ENCODE results near the gene RBL2.
"Not testable (repeated sequence)": the region's sequence is repeated elsewhere in the genome, so short reads cannot be mapped to it uniquely, and the experiment has no call there.

Gene RBL2

DNA sequence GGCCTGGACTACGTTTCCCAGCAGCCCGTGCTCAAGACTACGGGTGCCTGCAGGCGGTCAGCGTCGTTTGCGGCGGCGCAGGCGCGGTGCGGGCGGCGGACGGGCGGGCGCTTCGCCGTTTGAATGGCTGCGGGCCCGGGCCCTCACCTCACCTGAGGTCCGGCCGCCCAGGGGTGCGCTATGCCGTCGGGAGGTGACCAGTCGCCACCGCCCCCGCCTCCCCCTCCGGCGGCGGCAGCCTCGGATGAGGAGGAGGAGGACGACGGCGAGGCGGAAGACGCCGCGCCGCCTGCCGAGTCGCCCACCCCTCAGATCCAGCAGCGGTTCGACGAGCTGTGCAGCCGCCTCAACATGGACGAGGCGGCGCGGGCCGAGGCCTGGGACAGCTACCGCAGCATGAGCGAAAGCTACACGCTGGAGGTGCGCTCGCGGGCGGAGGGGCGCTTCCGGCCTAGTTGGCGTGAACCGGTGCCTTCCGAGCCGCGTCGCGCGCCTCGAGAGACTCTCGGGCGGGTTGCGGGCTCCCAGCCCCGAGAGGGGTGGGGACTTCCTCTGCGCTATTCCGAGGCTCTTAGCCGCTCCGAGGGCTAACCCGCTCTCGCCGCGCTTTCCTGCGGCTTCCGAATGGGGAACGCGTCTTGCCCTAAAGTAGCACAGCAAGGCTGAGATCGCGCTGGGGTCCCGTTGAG, at the start of gene RBL2:
Gene RBL2, plus strand, starts transcription at position 95 of the 689 bp plus-strand sequence. Its CDS starts 86 bp downstream, at position 181.
- in situ Hi-C loops (cut with HindIII; ENCODE audit: low pct_ligation_motif_present, low pct_unique_long_range_greater_than_20kb, low sequenced_read_pairs), result no loop called here
- peak; percentile 81 for DNase-seq

DNA sequence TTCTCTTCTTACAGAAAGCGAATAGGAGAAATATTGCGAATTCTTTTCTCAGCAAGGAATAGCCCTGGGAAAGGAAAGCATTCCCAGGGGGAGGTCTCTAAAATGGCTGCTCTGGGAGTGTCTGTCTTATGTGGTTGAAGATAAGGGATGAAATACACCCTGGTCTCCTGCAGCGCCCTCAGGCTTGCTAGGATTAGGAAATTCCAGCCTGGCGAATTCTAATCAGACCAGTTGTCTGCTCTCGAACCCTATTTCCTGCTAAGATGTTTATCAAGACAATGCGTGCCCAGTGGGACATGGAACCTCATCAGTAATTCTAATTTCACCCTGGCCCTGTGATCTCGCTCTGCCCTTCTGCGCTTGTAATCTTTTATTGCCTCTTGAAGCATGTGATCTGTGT, 49.7 kb upstream of the RBL2 start:
- in situ Hi-C loops (cut with HindIII; ENCODE audit: low pct_ligation_motif_present, low pct_unique_long_range_greater_than_20kb, low sequenced_read_pairs); DNase-seq: not testable (repeated sequence)

GRCh38 chr16:53404959-53405358, 29.3 kb upstream of the RBL2 start:
- in situ Hi-C loops (cut with HindIII; ENCODE audit: low pct_ligation_motif_present, low pct_unique_long_range_greater_than_20kb, low sequenced_read_pairs), result no loop called here
- DNase-seq, result no peak

DNA sequence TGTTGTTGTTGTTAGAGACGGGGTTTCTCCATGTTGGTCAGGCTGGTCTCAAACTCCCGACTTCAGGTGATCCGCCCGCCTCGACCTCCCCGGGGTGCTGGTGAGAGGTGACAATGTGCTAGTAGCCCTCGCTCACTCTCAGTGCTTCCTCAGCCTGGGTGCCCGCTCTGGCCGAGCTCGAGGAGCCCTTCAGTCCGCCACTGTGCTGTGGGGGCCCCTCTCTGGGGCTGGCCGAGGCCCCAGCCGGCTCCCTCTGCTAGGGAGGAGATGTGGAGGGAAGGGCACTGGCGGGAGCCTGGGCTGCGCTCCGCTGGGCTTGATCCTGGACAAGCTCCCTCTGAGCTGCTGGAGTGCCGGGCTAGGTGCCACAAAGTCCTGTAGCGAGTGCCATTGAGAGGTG, 21.7 kb upstream of the RBL2 start:
- DNase-seq, result no peak
- in situ Hi-C loops (cut with HindIII; ENCODE audit: low pct_ligation_motif_present, low pct_unique_long_range_greater_than_20kb, low sequenced_read_pairs), result no loop called here

- in situ Hi-C loops (cut with HindIII; ENCODE audit: low pct_ligation_motif_present, low pct_unique_long_range_greater_than_20kb, low sequenced_read_pairs), result no loop called here
These were observed 20.4 kb upstream of the RBL2 start for GRCh38 chr16:53413864-53414263.

GRCh38 chr16:53414381-53414780, 19.9 kb upstream of the RBL2 start:
- in situ Hi-C loops (cut with HindIII; ENCODE audit: low pct_ligation_motif_present, low pct_unique_long_range_greater_than_20kb, low sequenced_read_pairs), result no loop called here
- no peak for DNase-seq

More at GRCh38 chr16:53413864-53414263, 20.4 kb upstream of the RBL2 start:
- DNase-seq, result no peak

GRCh38 chr16:53415504-53415903, 18.8 kb upstream of the RBL2 start:
- DNase-seq, result no peak
- in situ Hi-C loops (cut with HindIII; ENCODE audit: low pct_ligation_motif_present, low pct_unique_long_range_greater_than_20kb, low sequenced_read_pairs), result no loop called here

DNA sequence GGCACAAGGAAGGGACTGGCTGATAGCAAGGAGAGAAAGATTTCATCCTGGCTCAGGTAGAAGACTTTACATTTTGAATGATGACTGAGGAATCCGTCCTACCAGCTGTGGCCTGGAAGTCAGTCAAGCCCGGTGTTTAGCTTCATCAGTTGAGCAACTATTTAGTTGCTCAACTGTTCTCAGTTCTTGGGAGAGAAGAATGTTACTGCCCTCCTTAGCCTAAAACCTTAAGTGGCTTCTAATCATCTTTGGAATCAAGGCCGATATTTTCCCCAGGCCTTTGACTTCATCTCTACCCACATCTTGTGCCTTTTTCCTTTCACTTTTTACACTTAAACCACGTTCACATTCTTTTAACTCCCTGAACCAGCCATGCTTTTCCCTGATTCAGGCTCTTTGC, 17.3 kb upstream of the RBL2 start:
- no peak for DNase-seq
- in situ Hi-C loops (cut with HindIII; ENCODE audit: low pct_ligation_motif_present, low pct_unique_long_range_greater_than_20kb, low sequenced_read_pairs), result no loop called here

GRCh38 chr16:53417976-53418375, 16.3 kb upstream of the RBL2 start:
- no peak for DNase-seq
- in situ Hi-C loops (cut with HindIII; ENCODE audit: low pct_ligation_motif_present, low pct_unique_long_range_greater_than_20kb, low sequenced_read_pairs), result no loop called here

- DNase-seq; in situ Hi-C loops (cut with HindIII; ENCODE audit: low pct_ligation_motif_present, low pct_unique_long_range_greater_than_20kb, low sequenced_read_pairs): not testable (repeated sequence)
These were observed 14.9 kb upstream of the RBL2 start for GRCh38 chr16:53419383-53419709.

GRCh38 chr16:53421248-53421647, 13.0 kb upstream of the RBL2 start:
- no peak for DNase-seq
- in situ Hi-C loops (cut with HindIII; ENCODE audit: low pct_ligation_motif_present, low pct_unique_long_range_greater_than_20kb, low sequenced_read_pairs), result no loop called here

GRCh38 chr16:53423968-53424367, 10.3 kb upstream of the RBL2 start:
- DNase-seq, result peak; percentile 16
- in situ Hi-C loops (cut with HindIII; ENCODE audit: low pct_ligation_motif_present, low pct_unique_long_range_greater_than_20kb, low sequenced_read_pairs), result not testable (repeated sequence)

GRCh38 chr16:53428681-53429080, 5.6 kb upstream of the RBL2 start:
- no peak for DNase-seq
- in situ Hi-C loops (cut with HindIII; ENCODE audit: low pct_ligation_motif_present, low pct_unique_long_range_greater_than_20kb, low sequenced_read_pairs), result no loop called here

DNA sequence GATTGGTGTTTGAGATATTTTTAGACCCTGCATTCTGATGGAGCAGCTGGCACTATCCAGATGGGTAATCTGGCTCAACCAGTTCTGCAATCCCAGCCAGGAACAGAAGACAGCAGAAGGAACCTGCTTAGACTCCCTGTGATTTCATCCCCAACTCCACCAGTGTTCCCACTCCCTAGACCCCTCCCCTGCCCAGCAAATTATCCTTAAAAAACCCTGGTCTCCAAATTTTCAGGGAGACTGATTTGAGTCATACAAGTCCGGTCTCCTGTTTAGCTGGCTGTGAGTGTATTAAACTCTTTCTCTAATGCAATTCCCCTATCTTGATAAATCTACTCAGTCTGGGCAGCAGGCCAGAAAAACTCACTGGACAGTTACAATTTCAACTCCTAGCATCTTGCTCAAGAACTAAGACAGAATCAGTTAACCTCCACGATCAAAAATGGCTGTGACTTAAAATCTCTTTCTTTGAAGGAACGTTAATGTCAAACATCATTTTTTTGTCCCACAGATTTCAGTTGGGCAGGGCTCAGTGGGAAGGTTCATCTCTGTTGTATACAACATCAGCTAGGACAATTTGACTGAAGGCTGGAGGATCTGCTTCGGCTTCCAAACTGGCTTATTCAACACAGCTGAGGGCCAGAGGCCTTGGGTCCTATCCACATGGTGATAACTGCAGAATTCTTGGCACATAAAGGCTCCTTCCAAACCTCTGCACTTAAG, 4.9 kb upstream of the RBL2 start:
- DNase-seq, result no peak
- in situ Hi-C loops (cut with HindIII; ENCODE audit: low pct_ligation_motif_present, low pct_unique_long_range_greater_than_20kb, low sequenced_read_pairs), result no loop called here

DNA sequence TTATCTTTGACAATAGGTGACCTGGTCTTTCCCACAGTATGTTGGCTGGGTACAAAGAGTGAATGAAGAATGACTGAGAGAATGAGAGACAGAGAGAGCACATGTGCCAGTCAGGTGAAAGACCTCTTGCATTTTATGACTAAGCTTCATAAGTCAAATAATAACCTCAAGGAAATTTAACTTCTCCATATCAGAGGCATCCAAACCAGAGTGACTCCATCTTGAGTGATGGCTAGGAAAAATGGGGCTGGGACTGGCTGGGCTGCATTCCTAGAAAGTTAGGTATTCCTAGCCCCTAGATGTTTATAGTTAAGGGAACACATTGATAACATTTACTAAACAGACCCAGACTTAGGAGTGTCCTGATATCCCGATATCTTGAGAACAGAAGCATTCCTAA, 3.9 kb upstream of the RBL2 start:
- in situ Hi-C loops (cut with HindIII; ENCODE audit: low pct_ligation_motif_present, low pct_unique_long_range_greater_than_20kb, low sequenced_read_pairs), result no loop called here

GRCh38 chr16:53433509-53433908, 762 bp upstream of the RBL2 start:
- no peak for DNase-seq
- in situ Hi-C loops (cut with HindIII; ENCODE audit: low pct_ligation_motif_present, low pct_unique_long_range_greater_than_20kb, low sequenced_read_pairs), result no loop called here

More for the DNA sequence above, 3.9 kb upstream of the RBL2 start:
- DNase-seq, result no peak

DNA sequence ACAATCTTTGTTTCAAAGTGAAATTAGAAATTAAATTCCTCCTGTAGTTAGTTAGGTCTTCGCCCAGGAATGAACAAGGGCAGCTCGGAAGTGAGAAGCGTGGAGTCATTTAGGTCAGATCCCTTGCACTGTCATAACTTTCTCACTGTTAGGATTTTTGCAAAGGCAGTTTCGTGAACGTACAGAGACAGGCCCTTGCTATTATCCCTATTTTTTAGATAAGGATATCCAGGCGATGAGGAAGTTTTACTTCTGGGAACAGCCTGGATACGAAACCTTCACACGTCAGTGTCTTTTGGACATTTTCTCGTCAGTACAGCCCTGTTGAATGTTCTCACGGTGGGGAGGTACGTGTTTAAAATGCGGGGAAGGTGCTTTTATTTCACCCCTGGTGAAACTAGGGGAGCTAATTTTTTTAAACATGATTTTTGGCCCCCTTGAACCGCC, 318 bp upstream of the RBL2 start:
- DNase-seq, result no peak
- in situ Hi-C loops (cut with HindIII; ENCODE audit: low pct_ligation_motif_present, low pct_unique_long_range_greater_than_20kb, low sequenced_read_pairs), result no loop called here

DNA sequence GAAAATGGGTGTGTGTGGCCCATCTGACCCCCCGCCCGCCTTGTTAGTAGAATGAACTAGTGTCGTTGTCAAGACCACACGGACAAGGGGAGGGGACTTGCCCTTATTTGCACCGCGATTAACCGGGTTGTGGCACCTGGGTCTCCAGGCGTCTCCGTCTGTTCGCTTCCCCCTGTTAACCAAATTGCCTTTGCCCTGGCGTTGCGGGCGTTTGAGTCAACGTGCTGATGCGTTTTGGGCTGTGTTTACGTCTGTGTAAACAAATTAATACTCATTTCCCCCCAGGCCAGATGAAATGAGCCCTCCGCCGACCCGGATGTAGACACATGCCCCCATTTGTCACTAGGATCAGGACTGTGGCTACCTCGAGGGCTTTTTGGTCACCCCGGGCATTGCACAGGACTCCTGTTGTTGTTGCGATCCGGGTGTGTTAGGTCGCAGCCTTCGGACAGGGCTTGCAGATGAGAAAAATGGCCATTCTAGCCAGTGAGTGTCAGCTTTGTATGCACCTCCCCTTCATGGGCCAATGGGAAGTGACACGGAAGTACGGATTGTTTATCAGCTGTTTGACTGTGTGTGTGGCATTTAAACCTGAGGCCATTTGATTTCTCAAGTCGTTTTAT, 906 bp downstream of the RBL2 start:
- peak; percentile 94 for DNase-seq
- in situ Hi-C loops (cut with HindIII; ENCODE audit: low pct_ligation_motif_present, low pct_unique_long_range_greater_than_20kb, low sequenced_read_pairs), result no loop called here

DNA sequence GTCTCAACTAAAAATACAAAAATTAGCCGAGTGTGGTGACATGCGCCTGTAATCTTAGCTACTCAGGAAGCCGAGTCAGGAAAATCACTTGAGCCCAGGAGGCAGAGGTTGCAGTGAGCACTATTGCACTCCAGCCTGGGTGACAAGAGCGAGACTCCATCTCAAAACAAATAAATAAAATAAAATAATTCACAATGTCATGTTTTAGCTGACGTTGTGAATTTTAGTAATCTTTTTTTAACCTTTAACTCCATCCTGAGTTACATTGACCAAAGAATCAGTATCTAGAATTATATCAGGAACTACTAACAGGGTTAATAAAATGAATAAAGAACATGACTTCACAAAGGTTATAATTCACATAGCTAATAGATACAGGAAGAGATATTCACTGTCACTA, 5.9 kb downstream of the RBL2 start:
- in situ Hi-C loops (cut with HindIII; ENCODE audit: low pct_ligation_motif_present, low pct_unique_long_range_greater_than_20kb, low sequenced_read_pairs), result no loop called here
- no peak for DNase-seq

DNA sequence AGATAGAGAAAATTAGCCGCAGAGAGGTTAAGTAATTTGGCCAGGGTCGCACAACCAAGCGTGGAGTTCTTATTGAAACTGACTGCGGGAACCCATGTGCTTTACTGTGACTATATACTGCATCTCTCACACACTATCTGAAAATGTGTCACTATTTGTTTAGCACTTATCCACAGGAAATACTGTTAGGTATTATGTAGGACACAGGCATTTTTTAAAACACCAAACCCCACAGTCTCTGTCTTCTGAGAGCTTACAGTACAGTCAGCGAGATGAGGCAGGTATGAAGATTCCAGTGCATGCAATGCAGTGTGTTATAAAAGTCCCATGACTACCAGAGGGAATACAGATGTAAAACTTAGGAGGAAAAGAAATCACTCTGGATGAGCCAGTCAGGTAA, 11.3 kb downstream of the RBL2 start:
- in situ Hi-C loops (cut with HindIII; ENCODE audit: low pct_ligation_motif_present, low pct_unique_long_range_greater_than_20kb, low sequenced_read_pairs), result no loop called here
- DNase-seq, result no peak

All from ACHN (cell line).